Mononuclear cell (primary cell): ENCODE data around the gene MED13L. TPM values are rescaled to one million over a fixed set of nuclear protein-coding genes. Genes with fewer than 3 reads are reported as not detected.

Experiments used
- H3K27me3 ChIP-seq: 2 replicates; pipeline ENCODE4 v1.6.0; 2011; ENCODE audit warnings: low read length, control low read depth; ENCODE audit not compliant: insufficient read depth
- H3K4me1 ChIP-seq: 2 replicates; pipeline ENCODE4 v1.5.1; 2011; ENCODE audit warnings: mild to moderate bottlenecking, low read length, control low read depth; ENCODE audit not compliant: insufficient read depth
- H3K4me3 ChIP-seq: 2 replicates; pipeline ENCODE4 v1.5.1; 2011; ENCODE audit warnings: mild to moderate bottlenecking, low read length, moderate library complexity
- H3K9me3 ChIP-seq: 2 replicates; pipeline ENCODE4 v1.5.1; 2011; ENCODE audit warnings: low read depth, mild to moderate bottlenecking, control low read depth, low read length
- total RNA-seq: library from RNA; depleted of rRNA; stranded (reverse); fragments of >200 nt; gene quantifications from one replicate; pipeline ENCODE4 v1.2.3, GENCODE V29; 2012

MED13L gene
- total RNA-seq, 1 donor = 382 TPM

- peaks cover 9% of the 10 kb centered on the region for H3K9me3 ChIP-seq
- H3K4me1 ChIP-seq = peaks cover 6% of the 10 kb centered on the region
- H3K27me3 ChIP-seq = no peaks in the 10 kb centered on the region
- no peak overlapping the region for H3K4me3 ChIP-seq
Measured at GRCh38 chr12:116310082-116310481, 32.6 kb upstream of the MED13L start.

GRCh38 chr12:116309343-116309742, 31.9 kb upstream of the MED13L start:
- no peak overlapping the region for H3K4me3 ChIP-seq
- peaks cover 9% of the 10 kb centered on the region for H3K9me3 ChIP-seq
- H3K4me1 ChIP-seq = peaks cover 3% of the 10 kb centered on the region
- no peaks in the 10 kb centered on the region for H3K27me3 ChIP-seq

GRCh38 chr12:116308647-116309046, 31.2 kb upstream of the MED13L start:
- Histone ChIP-seq H3K27me3 (no peaks in the 10 kb centered on the region), H3K9me3 (peaks cover 9% of the 10 kb centered on the region), H3K4me1 (peaks cover 8% of the 10 kb centered on the region), H3K4me3 (no peak overlapping the region)

GRCh38 chr12:116306968-116307367, 29.5 kb upstream of the MED13L start:
- H3K27me3 ChIP-seq = no peaks in the 10 kb centered on the region
- peaks cover 9% of the 10 kb centered on the region for H3K9me3 ChIP-seq
- peaks cover 24% of the 10 kb centered on the region for H3K4me1 ChIP-seq
- no peak overlapping the region for H3K4me3 ChIP-seq

- Histone ChIP-seq H3K4me1 (peaks cover 25% of the 10 kb centered on the region), H3K9me3 (peaks cover 9% of the 10 kb centered on the region), H3K4me3 (no peak overlapping the region), H3K27me3 (no peaks in the 10 kb centered on the region)
Measured at GRCh38 chr12:116306506-116306905, 29.0 kb upstream of the MED13L start.

- Histone ChIP-seq H3K27me3 (no peaks in the 10 kb centered on the region), H3K9me3 (peaks cover 3% of the 10 kb centered on the region), H3K4me3 (no peak overlapping the region), H3K4me1 (peaks cover 28% of the 10 kb centered on the region)
Measured at GRCh38 chr12:116304621-116305020, 27.1 kb upstream of the MED13L start.

- H3K4me3 ChIP-seq = no peak overlapping the region
- no peaks in the 10 kb centered on the region for H3K27me3 ChIP-seq
- H3K9me3 ChIP-seq = no peaks in the 10 kb centered on the region
- H3K4me1 ChIP-seq = peaks cover 35% of the 10 kb centered on the region
Measured at GRCh38 chr12:116303929-116304328, 26.4 kb upstream of the MED13L start.

GRCh38 chr12:116303066-116303465, 25.6 kb upstream of the MED13L start:
- H3K9me3 ChIP-seq = no peaks in the 10 kb centered on the region
- no peaks in the 10 kb centered on the region for H3K27me3 ChIP-seq
- no peak overlapping the region for H3K4me3 ChIP-seq
- H3K4me1 ChIP-seq = peaks cover 39% of the 10 kb centered on the region

- no peaks in the 10 kb centered on the region for H3K27me3 ChIP-seq
- H3K4me1 ChIP-seq = peaks cover 39% of the 10 kb centered on the region
- H3K9me3 ChIP-seq = no peaks in the 10 kb centered on the region
- no peak overlapping the region for H3K4me3 ChIP-seq
Measured at GRCh38 chr12:116302166-116303058, 24.9 kb upstream of the MED13L start.

- H3K4me1 ChIP-seq = peaks cover 39% of the 10 kb centered on the region
Measured at GRCh38 chr12:116301621-116302020, 24.1 kb upstream of the MED13L start.

GRCh38 chr12:116299665-116300328, 22.3 kb upstream of the MED13L start:
- no peaks in the 10 kb centered on the region for H3K9me3 ChIP-seq
- peaks cover 39% of the 10 kb centered on the region for H3K4me1 ChIP-seq
- no peaks in the 10 kb centered on the region for H3K27me3 ChIP-seq
- no peak overlapping the region for H3K4me3 ChIP-seq

More at GRCh38 chr12:116301621-116302020, 24.1 kb upstream of the MED13L start:
- H3K27me3 ChIP-seq = no peaks in the 10 kb centered on the region
- no peaks in the 10 kb centered on the region for H3K9me3 ChIP-seq
- H3K4me3 ChIP-seq = no peak overlapping the region

- Histone ChIP-seq H3K9me3 (no peaks in the 10 kb centered on the region), H3K4me3 (no peak overlapping the region), H3K4me1 (peaks cover 36% of the 10 kb centered on the region), H3K27me3 (no peaks in the 10 kb centered on the region)
Measured at GRCh38 chr12:116299064-116299463, 21.6 kb upstream of the MED13L start.

GRCh38 chr12:116298578-116298977, 21.1 kb upstream of the MED13L start:
- peaks cover 31% of the 10 kb centered on the region for H3K4me1 ChIP-seq
- H3K4me3 ChIP-seq = no peak overlapping the region
- no peaks in the 10 kb centered on the region for H3K9me3 ChIP-seq
- no peaks in the 10 kb centered on the region for H3K27me3 ChIP-seq

GRCh38 chr12:116297224-116297834, 19.8 kb upstream of the MED13L start:
- no peak overlapping the region for H3K4me3 ChIP-seq
- H3K9me3 ChIP-seq = no peaks in the 10 kb centered on the region
- H3K27me3 ChIP-seq = no peaks in the 10 kb centered on the region
- peaks cover 19% of the 10 kb centered on the region for H3K4me1 ChIP-seq
